ENCODE results near the gene MGLL.
A peak's percentile ranks its signal among the peaks of the same experiment; 100 is the strongest.
"Not testable (repeated sequence)": the region's sequence is repeated elsewhere in the genome, so short reads cannot be mapped to it uniquely, and the experiment has no call there.

MGLL gene

GRCh38 chr3:127718245-127718915 lies 103.9 kb downstream of the MGLL start:
- peak; percentile 47 for DNase-seq

- peak; percentile 47 for DNase-seq
Measured at GRCh38 chr3:127717357-127718244, 104.7 kb downstream of the MGLL start.

GRCh38 chr3:127716384-127716783 lies 105.9 kb downstream of the MGLL start:
- no peak for DNase-seq

GRCh38 chr3:127715532-127715931 lies 106.8 kb downstream of the MGLL start:
- no peak for DNase-seq

GRCh38 chr3:127714866-127715265 lies 107.4 kb downstream of the MGLL start:
- DNase-seq: no peak

GRCh38 chr3:127714125-127714571 lies 108.2 kb downstream of the MGLL start:
- no peak for DNase-seq

GRCh38 chr3:127712881-127713771 lies 109.2 kb downstream of the MGLL start:
- DNase-seq: no peak

- DNase-seq: no peak
Measured at GRCh38 chr3:127712461-127712860, 109.9 kb downstream of the MGLL start.

- DNase-seq: no peak
Measured at GRCh38 chr3:127711896-127712295, 110.4 kb downstream of the MGLL start.

GRCh38 chr3:127711021-127711695 lies 111.2 kb downstream of the MGLL start:
- DNase-seq: peak; percentile 31

GRCh38 chr3:127710155-127710941 lies 112.0 kb downstream of the MGLL start:
- no peak for DNase-seq

GRCh38 chr3:127709320-127710060 lies 112.8 kb downstream of the MGLL start:
- DNase-seq: no peak

- DNase-seq: no peak
Measured at GRCh38 chr3:127708837-127709236, 113.5 kb downstream of the MGLL start.

GRCh38 chr3:127707851-127708411 lies 114.4 kb downstream of the MGLL start:
- no peak for DNase-seq

- peak; percentile 64 for DNase-seq
Measured at GRCh38 chr3:127706785-127707351, 115.4 kb downstream of the MGLL start.

GRCh38 chr3:127706312-127706711 lies 116.0 kb downstream of the MGLL start:
- DNase-seq: peak; percentile 14

- DNase-seq: not testable (repeated sequence)
Measured at GRCh38 chr3:127704840-127705239, 117.5 kb downstream of the MGLL start.

- DNase-seq: no peak
Measured at GRCh38 chr3:127702151-127702578, 120.2 kb downstream of the MGLL start.

- no peak for DNase-seq
Measured at GRCh38 chr3:127701280-127701911, 120.9 kb downstream of the MGLL start.

- no peak for DNase-seq
Measured at GRCh38 chr3:127700406-127700805, 121.9 kb downstream of the MGLL start.
